ENCODE measurements around the gene CREB5.

The CREB5 gene

DNA sequence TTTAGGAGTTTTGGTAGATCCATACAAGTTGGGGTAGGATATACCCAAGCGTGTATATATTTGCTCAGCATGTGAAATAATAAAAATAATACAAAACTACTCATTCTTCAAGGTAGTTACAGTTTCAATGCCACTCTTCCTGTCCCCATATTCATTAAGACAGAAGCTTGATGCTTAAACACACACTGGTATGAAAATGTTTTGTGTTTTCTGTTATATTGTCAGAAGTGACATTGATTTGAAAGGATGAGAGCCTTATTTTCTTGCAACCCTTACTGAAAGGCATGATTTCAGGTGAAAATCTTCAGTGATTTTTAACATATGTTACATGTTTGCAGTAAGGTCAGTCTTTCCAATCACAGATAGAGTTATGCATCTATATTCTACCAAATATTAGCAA lies 312.2 kb downstream of the CREB5 start:
- no peak for DNase-seq

DNA sequence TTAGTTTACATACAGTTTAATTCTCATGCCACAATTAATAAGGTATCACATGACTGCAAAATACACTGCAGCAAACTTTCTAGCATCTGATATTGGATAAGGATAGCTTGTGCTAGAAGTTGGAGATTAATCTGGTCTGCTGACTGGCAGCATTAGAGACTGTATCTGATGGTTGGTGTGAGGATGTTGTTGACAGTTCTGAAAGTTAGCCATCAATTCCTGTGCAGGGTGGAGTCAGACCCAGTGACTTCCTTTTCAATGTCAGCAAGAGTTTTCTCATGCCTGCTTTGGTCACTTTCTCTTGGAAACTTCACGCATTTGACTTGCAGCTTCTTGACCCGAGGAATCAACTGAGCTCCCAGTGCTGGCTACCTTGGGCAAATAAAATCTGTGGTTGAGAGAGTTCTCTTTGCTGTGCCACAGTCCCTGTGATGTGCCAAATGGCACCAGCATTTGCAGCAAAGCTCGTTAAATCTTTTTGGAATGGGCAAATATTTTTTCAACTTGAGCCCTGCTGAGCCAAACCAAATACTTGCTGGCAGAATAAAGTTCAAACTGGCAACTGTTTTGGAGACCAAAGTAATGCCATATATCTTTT lies 312.8 kb downstream of the CREB5 start:
- DNase-seq = no peak

DNA sequence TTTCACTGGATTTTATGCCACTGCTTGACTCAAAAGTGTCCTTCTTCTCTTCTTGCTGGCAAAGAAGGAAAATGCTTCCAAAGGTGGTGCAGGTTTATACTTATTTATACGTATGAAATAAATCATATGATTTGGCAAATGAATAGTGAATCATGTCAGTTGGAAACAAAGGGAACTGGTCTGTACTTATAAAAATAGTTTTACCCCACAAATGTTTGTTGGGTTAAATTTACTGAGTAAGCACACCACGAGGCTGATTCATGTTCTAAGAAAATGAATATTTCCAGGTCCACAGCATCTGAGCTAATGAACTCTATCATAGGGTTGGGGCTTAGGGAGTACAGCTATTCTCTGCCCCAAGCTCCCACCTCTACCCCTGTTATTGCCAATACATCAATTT lies 313.6 kb downstream of the CREB5 start:
- no peak for DNase-seq

DNA sequence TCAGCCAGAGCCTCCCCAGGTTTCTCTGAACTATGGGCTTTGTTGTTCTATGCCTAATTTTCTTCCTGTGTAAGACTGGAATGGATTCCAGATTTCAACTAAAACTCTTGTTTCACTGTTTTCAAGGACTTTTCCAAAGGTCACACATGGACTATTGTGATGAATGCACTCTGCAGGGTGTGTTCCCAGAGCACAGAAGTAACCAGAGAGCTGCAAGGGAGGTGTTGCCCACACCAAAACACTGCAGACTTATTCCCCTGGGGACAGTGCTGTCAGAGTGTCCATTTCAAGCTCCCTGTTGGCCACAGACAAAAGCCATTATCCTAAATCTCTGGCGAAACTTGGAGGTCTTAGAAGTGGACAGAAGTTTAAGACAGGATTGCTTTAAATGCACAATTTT lies 314.2 kb downstream of the CREB5 start:
- no peak for DNase-seq

DNA sequence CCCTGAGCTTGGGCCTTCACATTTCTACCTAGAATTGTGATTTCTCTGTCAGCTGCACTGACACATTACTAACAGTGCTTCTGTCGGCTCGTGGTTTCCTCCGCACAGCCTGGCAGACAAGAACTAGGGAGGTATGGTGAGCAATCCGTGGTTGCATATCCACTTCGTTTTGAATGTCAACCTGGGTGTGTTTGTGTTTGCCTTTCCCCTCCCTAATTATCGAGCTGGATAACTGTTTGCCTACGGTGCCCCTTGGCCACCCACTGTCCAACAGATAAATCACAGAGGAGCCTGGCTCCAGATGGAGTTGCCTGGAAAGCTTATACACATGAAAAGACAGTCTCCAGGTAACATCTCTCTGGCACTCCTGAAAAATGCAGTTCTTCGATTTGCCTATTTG lies 317.0 kb downstream of the CREB5 start:
- DNase-seq = no peak

DNA sequence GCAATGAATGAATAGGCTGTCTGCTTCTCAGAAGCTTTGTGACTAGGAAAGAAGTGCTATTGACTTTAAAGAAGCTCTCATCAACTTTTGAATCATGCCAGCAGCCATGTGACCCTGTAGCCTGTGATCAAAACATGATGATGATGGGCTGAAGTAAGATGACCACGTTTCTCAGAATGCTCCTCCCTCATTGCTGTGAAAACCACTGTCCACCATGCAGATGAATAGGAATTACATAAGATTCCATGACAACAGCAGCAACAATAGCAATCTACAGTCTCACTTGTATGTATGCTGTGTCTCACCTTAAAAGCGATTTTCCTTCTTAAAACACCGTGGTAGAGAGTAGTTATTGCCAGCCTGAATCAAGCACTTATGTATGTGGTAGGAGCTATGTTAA lies 317.4 kb downstream of the CREB5 start:
- no peak for DNase-seq

DNA sequence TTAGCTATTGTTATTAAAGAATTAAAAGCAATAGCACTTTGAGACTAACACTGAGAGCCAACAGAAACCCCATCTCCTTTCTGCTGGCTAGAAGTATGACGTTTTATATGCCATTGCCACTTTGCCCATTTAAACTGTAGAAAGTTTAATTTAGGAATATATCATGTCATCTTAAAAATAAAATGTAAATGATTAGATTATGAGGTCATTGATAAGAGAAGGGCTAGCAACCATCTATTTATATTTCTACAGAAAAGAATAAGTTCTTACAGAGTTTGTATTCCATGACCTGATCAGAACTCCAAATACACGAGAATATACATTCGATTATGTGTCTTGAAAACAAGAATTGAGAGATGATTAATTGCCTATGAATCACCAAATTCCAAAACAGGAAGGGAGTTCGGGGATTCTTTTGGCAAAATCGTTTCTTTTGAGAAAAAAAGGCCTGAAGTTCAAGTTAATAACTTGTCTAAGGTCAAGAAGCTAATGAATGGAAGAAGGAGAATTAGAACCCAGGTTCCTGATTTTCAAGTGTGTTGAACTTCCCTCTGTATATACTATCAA lies 318.9 kb downstream of the CREB5 start:
- no peak for DNase-seq

DNA sequence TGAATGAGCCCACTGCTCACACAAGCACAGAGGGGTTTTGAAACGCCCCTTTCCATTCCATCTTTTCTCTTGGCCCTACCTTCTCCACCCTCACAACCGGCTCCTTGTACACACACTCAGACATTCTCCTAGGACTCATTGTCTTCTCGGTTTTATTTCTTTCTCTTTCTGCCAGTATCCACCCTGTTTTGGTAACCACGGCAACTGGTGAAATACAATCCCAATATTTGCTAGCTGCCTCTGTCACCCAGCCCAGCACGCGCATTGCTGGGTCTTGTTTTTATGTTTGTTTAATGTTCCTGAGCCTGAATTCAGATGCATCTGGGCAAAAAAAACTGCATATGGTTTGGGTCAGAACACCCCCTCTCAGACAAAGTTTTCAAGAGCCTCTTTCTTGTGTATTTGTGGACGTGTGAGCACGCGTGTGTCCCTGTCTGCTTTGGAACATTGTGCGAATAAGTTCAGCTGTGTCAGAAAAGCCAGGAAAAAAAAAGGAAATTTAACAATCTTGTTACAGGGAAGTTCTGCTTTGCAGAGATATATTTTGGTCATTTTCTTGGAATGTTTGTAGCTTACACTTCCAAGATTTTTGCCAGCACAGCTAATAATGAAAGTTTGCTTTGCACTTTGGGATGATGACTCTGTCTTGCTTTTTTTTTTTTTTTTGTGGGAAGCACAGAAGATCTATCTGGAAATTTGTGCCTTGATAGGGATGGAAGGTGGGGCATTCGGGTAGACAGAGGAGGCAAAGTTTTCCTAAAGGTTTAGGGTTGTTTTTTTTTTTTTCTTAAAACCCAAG lies 320.0 kb downstream of the CREB5 start:
- no peak for DNase-seq

DNA sequence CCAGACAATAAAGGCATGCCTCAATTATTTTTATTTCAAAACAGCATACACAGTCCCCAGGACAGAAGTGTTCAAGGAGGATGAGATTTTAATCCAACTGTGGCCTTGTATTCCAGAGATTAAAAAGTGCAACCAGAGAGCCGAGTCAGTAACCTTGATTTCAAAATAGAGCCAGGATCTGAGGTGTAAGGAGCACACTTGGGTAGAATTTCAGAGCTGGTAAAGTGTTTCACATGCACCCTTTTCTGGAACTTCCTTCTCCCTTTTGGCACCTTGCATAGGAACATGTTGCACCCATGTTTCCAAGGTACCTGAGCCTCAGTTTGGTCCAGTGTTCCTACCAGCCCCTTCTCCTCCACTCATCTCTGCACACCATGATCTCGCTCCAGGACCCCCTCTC lies 320.7 kb downstream of the CREB5 start:
- no peak for DNase-seq

DNA sequence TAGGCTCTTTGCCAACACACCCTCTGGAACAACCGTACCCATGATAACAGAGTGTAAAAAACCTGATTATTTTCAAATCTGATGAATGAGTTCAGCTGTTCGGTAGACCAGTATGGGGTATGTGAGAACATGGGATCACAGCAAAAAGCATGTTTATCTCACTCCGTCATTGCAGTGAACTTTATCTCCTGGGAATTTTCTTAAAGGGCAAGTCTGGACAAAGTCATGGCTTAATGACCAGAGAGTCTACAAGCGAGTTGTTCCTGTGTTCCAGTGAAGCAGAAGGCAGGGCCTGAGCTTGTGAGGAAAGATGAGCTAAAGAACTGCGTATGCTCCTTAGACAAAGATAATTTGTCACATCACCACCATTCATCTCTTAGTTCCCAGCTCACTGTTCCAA lies 326.1 kb downstream of the CREB5 start:
- DNase-seq = no peak

DNA sequence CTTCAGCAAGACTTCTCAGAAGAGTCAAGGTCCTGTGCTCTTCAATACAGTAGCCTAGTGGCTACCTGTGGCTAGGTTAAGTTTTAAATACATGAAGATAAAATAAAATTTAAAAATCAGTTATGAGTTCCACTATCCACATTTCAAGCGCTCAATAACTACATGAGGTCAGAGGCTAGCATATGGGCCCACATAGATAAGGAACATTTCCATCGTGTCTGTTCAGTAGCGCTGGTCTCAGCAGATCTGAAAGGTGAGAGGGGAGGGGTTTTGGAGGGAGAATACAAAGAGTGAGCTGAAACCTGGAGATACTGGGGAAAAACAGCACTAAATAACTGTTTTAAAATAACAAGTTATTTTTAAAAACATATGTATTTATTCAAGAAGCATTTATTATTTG lies 326.8 kb downstream of the CREB5 start:
- no peak for DNase-seq

DNA sequence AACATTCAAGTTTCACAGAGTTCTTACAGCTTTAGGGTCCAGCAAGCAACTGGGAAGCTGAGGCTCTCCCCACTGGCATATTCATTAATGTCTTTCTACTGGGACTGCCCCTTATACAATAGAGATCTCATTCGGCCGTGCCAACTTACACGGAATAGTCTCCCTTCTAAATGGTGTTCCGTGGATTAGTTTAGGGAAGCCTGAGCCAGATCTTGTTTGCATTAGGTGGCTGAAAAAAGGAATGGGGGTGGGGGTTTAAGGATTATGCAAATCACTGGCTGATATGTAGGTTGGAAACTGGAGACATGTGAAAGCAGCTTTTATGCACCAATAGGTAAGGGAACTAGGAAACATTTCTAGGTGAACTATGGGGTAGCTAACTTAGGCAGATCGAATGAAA lies 327.5 kb downstream of the CREB5 start:
- DNase-seq = no peak

DNA sequence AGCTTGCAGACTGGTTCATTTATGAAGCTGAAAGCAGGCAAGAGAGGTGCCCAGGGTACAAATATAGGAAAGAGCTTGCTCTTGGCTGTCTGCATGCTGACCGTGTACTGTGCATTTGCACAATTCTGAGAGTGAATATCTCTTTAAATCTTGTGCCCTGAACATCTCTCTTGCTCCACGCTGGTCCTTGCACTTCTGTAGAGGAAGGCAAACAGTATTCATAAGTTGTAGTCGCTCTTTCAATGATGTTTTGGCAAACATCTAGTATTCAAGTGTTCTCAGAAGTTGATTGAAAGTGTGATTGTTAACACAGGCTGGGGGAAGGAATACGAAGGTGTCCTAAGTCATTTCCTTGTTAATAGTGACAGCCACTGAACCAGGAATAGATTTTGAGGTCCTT lies 332.6 kb downstream of the CREB5 start:
- DNase-seq = no peak

DNA sequence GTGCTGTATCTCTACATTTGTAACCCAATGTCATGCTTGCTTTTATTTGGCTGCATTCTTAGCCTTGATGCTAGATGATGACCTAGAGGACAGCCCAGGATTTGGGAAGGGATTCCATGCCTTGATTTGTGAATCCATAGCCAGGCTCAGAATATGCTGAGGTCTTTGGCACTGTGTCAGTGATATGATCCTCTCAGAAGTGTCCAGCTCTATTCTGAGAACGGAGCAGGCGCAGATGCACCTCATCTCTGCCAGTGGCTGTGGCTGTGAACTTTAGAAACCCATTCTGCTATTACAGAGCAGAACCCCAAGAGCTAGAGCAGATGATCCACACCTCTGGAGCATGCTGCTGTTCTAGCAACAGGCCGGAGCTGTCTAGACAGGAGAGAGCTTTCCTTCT lies 333.0 kb downstream of the CREB5 start:
- DNase-seq = no peak

DNA sequence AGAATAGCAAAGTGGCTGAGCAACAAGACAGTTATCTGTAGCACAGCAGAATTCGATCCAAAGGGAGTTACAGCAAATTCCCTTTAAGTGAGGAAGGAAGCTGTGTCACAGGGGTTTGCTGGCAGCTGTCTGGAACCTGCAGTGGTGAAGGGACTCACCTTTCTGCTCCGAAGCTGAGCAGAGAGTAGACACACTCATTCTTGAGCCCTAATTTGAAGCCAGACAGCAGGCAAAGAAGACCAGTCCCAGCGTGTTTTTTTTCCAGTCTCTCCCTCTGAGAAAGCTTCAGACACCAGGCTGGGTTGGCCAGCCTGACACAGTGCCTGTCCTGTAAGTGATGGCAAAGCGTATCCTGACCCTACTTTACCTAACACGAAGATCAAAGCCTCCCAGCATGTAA lies 335.1 kb downstream of the CREB5 start:
- no peak for DNase-seq

DNA sequence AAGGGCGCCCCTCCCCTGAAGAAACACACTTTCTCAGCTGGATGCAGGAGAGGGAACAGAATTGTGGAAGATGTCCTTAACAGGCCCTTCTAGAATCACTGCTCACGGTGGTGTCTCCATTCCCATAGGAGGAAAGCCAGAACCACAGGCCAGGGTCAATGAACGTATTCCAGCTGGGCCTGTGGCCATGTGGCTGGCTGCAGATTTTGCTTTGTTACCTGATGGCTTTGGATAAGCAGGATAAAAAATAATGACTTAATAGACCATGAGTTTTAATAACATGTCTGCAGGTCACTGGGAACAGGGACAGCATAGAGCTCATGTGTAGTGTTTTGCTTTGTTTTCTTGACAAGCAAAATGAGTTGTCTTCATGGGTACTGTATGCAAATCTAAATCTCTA lies 335.5 kb downstream of the CREB5 start:
- DNase-seq = no peak

DNA sequence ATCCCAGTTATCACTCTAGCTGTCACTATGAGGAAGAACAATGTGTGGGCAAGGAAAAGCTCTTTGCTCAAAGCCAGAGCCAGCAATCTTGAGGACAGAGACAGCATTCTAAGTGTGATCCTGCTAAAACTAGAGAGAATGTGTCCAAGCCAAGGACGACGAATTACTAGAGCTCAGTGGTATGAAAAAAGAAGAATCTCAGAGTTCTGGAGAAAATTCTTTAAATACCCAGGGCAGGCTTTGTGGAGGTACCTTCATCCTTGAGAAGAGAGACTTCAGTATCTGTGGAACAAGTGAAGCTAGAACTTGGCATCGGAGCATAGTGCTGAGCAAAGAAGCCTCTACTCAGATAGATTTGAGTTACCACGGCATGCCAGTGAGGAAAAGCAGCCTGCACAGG lies 336.0 kb downstream of the CREB5 start:
- DNase-seq = no peak

DNA sequence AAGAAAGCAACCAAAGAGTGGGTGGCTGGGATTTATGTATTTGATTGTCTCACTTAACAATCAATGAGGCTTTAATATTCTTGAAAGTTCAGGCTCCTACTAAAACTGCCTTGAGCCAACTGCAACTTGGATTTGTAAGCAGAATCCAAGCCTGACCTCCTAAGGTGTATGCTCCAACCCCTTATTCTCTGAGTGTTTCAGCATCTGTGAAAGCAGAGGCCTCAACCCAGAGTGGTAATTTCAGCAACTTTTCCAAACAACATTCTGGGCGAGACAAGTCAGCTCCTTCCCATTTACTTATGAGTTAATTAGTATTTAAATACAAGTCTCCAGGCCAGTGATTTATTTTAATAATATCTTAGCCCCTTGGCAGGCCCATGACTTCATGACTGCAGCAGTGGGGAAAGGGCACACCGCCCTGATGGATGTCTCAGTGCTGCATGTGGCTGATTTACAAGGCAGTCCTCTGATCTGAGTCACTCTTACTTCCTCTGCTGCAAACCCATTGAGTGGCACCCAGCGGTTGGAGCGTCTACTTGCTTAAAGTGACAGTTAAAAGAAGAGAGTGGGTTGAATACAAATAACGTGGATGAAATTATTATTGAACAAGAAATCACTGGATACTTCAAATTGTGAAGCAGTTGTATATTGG lies 336.7 kb downstream of the CREB5 start:
- DNase-seq = no peak

DNA sequence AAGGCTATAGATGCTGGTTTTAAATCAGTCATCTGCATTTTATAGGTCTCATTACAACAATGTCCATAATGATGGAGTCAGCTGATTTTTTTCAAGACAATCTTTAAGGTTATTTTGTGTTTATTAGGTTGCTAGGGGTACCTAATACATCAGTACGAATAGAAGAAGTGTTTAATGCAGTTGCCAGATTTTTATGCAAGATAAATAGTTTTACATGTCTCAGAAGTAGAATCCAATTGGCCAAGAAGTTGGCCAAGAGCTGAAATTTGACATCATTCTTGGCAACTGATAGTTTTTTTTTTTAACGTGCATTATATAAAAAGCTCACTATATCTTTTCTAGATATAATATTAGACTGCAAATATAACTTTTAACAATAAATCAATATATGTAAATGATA lies 337.3 kb downstream of the CREB5 start:
- no peak for DNase-seq

DNA sequence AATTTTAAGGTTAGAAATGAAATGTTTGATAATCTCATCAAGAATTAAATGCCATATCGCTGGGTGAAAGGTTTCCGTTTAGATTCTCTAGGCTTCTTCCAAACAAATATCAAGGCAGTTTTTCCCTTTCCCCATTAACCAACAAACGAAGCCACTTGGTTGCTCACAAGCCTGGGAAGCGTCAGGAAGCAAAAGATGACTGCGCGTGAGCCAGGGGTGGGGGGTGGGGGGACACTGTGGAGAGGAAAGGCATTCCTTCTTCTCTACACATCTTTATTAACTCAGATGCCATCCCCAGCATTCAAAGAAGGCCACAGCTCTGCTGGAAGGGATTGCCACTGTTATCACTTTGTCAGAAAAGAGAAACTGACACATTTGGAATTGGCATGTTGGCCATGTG lies 338.7 kb downstream of the CREB5 start:
- DNase-seq = no peak

DNA sequence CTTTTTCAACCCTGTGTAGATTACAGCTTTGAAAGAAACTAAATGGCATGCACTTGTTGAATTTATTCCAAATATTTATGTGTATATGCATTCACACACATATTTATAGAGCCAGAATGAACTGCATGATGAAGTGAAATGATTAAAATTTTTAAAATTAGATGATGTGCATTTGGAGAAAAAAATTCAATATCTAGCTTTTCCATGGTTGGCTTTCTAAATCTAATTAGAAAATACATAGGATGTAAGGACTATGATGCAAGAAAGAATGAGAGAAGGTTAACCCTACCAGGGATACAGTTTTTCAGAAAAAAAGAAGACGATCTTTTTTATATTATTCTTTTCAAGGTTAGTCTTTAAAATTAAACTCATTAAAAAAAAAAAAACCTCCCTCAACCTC lies 341.3 kb downstream of the CREB5 start:
- DNase-seq = no peak

DNA sequence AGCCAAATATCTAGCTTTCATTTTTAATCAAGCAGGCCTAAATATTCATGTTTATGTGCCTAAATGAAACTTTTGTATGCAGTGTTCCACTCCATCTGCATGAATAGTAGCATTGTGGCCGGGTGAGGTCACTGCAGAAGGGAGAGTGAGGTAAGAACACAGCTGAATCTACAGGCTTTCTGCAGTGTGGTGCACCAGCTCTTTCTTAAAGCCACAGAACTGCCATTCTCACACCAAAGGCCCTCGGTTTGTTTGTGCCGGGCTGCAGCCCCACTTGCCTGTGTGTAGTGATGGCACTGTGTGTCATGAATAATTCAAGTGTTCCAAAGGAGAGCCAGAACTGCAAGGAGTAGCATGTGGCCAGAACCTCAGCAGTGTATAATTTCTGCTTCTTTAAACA lies 341.7 kb downstream of the CREB5 start:
- no peak for DNase-seq

DNA sequence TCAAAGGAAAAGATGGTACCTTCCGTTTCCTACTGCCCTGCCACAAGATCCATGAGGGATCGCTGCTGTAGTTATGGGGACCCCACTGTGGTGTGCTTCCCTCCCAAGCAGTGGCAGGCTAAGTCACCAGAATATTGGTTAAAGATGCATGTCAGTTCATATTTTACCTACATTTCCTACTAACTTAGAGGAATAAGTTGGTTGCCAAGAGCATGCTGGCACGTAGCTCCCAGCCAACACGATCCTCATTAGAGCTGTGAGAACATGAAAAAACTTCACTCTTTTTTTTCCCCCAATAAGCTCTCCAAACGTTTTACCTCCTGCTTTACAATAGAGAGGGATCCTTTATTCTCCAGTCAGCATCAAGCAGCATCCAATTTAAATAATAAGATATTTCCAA lies 342.1 kb downstream of the CREB5 start:
- DNase-seq = no peak

DNA sequence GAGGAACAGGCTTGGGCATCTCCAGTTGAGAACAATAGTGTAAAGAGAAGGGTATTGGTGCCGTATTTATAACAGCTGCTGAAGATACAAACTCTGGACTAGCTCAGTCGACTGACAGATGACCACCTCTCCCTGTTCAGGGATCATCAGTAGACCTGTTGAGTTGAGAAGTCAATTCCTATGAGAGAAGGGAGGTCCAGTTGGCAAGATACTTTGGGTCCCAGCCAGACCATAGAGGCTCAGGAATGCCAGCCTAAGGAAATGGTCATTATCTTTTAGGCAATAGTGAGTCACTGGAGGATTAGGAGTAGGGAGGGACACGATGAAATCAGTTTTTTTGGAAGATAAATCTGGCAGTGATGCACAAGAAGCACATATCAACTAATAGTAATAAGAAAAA lies 342.9 kb downstream of the CREB5 start:
- DNase-seq = no peak

Data from CD4-positive, alpha-beta T cell treated with Interleukin-4 for 4 hours (primary cell).